ENCODE measurements around the gene SELENOV.

The SELENOV gene

DNA sequence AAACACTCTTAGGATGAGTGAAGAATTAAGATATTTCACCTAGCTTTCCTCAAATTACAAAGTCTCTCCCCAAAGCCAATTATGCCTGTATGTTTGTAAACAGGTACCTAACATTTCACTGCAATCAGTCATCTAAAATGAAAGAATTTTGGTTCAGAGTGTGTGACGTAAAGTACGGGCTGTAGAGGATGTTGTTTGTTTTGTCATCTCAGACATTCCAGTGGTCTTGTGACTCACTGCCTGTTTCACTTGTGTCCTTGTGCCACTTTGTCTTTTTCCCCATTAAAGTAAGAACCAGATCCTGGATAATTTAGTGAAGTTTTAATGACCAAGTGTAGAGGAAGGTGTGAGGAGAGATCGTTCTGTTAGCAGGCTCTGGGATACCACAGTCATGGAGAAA, 53.7 kb downstream of the SELENOV start:
- no peak for DNase-seq
